K562 (cell line): ENCODE data around the gene NPPC. TPM values are rescaled to one million over a fixed set of nuclear protein-coding genes. Genes with fewer than 3 reads are reported as not detected.

Experiments
- ATAC-seq: fragments of 200-7000 bp; cut with Tn5 transposase; 3 replicates; pipeline ENCODE4 v1.9.1; 2020; ENCODE audit warnings: moderate library complexity
- BruUV-seq: library from RNA; stranded (reverse); fragments of 400-500 nt; replicated peaks from 2 replicates; lab custom pipeline; 2021; lab: Mats Ljungman, UMichigan
- CTCF ChIA-PET: fragments of 300-600 bp; formaldehyde crosslinking; extraction: SDS; loops from one replicate; lab custom pipeline; 2021; ENCODE audit warnings: low intra/inter-chr PET ratio; lab: Yijun Ruan, JAX
- POLR2A ChIA-PET: fragments of 300-600, 350-650 bp; sonication (Branson Sonifier 250); formaldehyde crosslinking; extraction: SDS; loops from one replicate; lab custom pipeline; 2021; ENCODE audit warnings: antibody characterized with exemption, inconsistent platforms; lab: Yijun Ruan, JAX
- DNase-seq, 4 experiments: peaks; one replicate each; pipeline versions ENCODE4 v3.0.0 to v3.0.0-alpha.2; 2011 to 2018; ENCODE audit warnings: low spot score in 3 of 4, mixed read lengths in 3 of 4; ENCODE audit errors: extremely low read depth in 1 of 4
- FAIRE-seq: peaks from 2 replicates; lab custom pipeline; 2011; peaks lifted over from hg19 to GRCh38; lab: Jason Lieb, UNC
- H2AFZ ChIP-seq: 2 replicates; pipeline ENCODE4 v1.6.0; 2011; ENCODE audit warnings: low read depth, low read length, control low read depth, inconsistent platforms
- H3K27ac ChIP-seq: fragments of 200-600 bp; 3 replicates; pipeline ENCODE4 v1.8.0; 2011; ENCODE audit warnings: low read depth, mild to moderate bottlenecking, control low read depth, inconsistent platforms, low read length, moderate library complexity, mixed read lengths; ENCODE audit errors: extremely low read depth
- H3K27me3 ChIP-seq, 2 experiments: fragments of 300-600 bp in 1 of 2; 2 replicates in 1 of 2; 3 replicates in 1 of 2; pipeline versions ENCODE4 v1.6.0 to v1.8.0; 2011; ENCODE audit warnings: inconsistent platforms in 2 of 2, low read length in 2 of 2, mild to moderate bottlenecking in 1 of 2, mixed read lengths in 1 of 2, moderate library complexity in 1 of 2; ENCODE audit not compliant: control insufficient read depth in 2 of 2, insufficient read depth in 2 of 2
- H3K36me3 ChIP-seq: fragments of 300-600 bp; 3 replicates; pipeline ENCODE4 v1.8.0; 2011; ENCODE audit warnings: mild to moderate bottlenecking, low read length, inconsistent platforms; ENCODE audit not compliant: control insufficient read depth, insufficient read depth
- H3K4me1 ChIP-seq, 2 experiments: fragments of 200-600 bp in 1 of 2; replicated peaks in 1 of 2; 2 replicates in 1 of 2; 3 replicates in 1 of 2; pipeline versions ENCODE4 v1.5.1 to v1.8.0; 2011; ENCODE audit warnings: inconsistent platforms in 2 of 2, low read length in 2 of 2, mild to moderate bottlenecking in 1 of 2, mixed read lengths in 1 of 2, moderate library complexity in 1 of 2; ENCODE audit not compliant: control insufficient read depth in 2 of 2, insufficient read depth in 2 of 2
- H3K4me2 ChIP-seq: 2 replicates; pipeline ENCODE4 v1.6.1; 2011; ENCODE audit warnings: low read length, control low read depth, inconsistent platforms, mixed read lengths; ENCODE audit not compliant: insufficient read depth
- H3K4me3 ChIP-seq: fragments of 200-600 bp; sonication (generic), shearing (Covaris generic); 2 replicates; pipeline ENCODE4 v1.5.1; 2016; ENCODE audit warnings: control low read depth, inconsistent platforms
- H3K79me2 ChIP-seq: fragments of 200-600 bp; 3 replicates; pipeline ENCODE4 v1.8.0; 2011; ENCODE audit warnings: low read length, inconsistent platforms; ENCODE audit not compliant: control insufficient read depth, insufficient read depth
- H3K9ac ChIP-seq, 2 experiments: 2 replicates each; pipeline versions ENCODE4 v1.6.0 to v1.6.1; 2011; ENCODE audit warnings: low read depth in 2 of 2, low read length in 2 of 2, control low read depth in 1 of 2, inconsistent platforms in 1 of 2, mild to moderate bottlenecking in 1 of 2, mixed read lengths in 1 of 2; ENCODE audit not compliant: insufficient read depth in 1 of 2
- H3K9me1 ChIP-seq: one replicate; pipeline ENCODE4 v1.6.0; 2011; ENCODE audit warnings: inconsistent platforms, mild to moderate bottlenecking, low read length, moderate library complexity; ENCODE audit not compliant: control insufficient read depth, insufficient read depth
- H3K9me3 ChIP-seq: replicated peaks from 2 replicates; pipeline ENCODE4 v1.5.1; 2011; ENCODE audit warnings: low read depth, low read length, inconsistent platforms; ENCODE audit not compliant: control insufficient read depth, insufficient read depth
- H4K20me1 ChIP-seq: replicated peaks from 2 replicates; pipeline ENCODE4 v1.6.1; 2011; ENCODE audit warnings: low read length, inconsistent platforms, mixed read lengths; ENCODE audit not compliant: control insufficient read depth, insufficient read depth
- ARID1B ChIP-seq: fragments of 450-650 bp; IDR thresholded peaks from 2 replicates; pipeline ENCODE4 v1.6.1; 2016; ENCODE audit warnings: antibody characterized with exemption, mild to moderate bottlenecking, inconsistent platforms
- ATF1 ChIP-seq, 2 experiments: fragments of 450-650 bp in 1 of 2; IDR thresholded peaks; 2 replicates each; pipeline ENCODE4 v1.6.1; 2016; ENCODE audit warnings: missing compliant biosample characterization in 1 of 2, missing genetic modification characterization in 1 of 2
- CBFA2T2 ChIP-seq: fragments of 450-650 bp; conservative IDR thresholded peaks from 2 replicates; pipeline ENCODE4 v1.6.1; 2017; ENCODE audit warnings: mild to moderate bottlenecking
- CBFA2T3 ChIP-seq: fragments of 450-650 bp; IDR thresholded peaks from 2 replicates; pipeline ENCODE4 v1.6.1; 2017
- CBFB ChIP-seq: sonication (generic); formaldehyde crosslinking; IDR thresholded peaks from 2 replicates; pipeline ENCODE4 v1.4.0; 2020; ENCODE audit warnings: mild to moderate bottlenecking, missing genetic modification reagents
- CREB1 ChIP-seq, 2 experiments: sonication (generic) in 1 of 2; formaldehyde crosslinking in 1 of 2; IDR thresholded peaks; 2 replicates each; pipeline versions ENCODE4 v1.6.1 to v1.8.0; 2012 to 2022; ENCODE audit warnings: inconsistent platforms in 1 of 2, mild to moderate bottlenecking in 1 of 2, missing genetic modification reagents in 1 of 2, moderate library complexity in 1 of 2
- CREM ChIP-seq: IDR thresholded peaks from 2 replicates; pipeline ENCODE4 v1.6.1; 2014; ENCODE audit warnings: antibody characterized with exemption, low read depth
- L3MBTL2 ChIP-seq: fragments of 450-650 bp; IDR thresholded peaks from 2 replicates; pipeline ENCODE4 v1.6.1; 2016; ENCODE audit warnings: mild to moderate bottlenecking, moderate library complexity
- NFIC ChIP-seq: fragments of 450-650 bp; IDR thresholded peaks from 2 replicates; pipeline ENCODE4 v1.6.1; 2017; ENCODE audit warnings: mild to moderate bottlenecking, inconsistent platforms
- RAD21 ChIP-seq, 2 experiments: fragments of 250-450 bp in 1 of 2; fragments of 450-650 bp in 1 of 2; sonication (Bioruptor Pico) in 1 of 2; formaldehyde crosslinking in 1 of 2; IDR thresholded peaks in 1 of 2; conservative IDR thresholded peaks in 1 of 2; 2 replicates each; pipeline versions ENCODE4 v1.4.0 to v1.8.0; 2020 to 2022; ENCODE audit warnings: mild to moderate bottlenecking in 2 of 2, moderate library complexity in 1 of 2
- RBFOX2 ChIP-seq: fragments of 200-400 bp; formaldehyde crosslinking; IDR thresholded peaks from 2 replicates; pipeline ENCODE4 v1.6.1; 2017; ENCODE audit warnings: low read depth, mild to moderate bottlenecking, low read length, moderate library complexity
- ZBTB17 ChIP-seq: fragments of 450-650 bp; formaldehyde crosslinking; IDR thresholded peaks from 2 replicates; pipeline ENCODE4 v1.4.0; 2020; ENCODE audit warnings: mild to moderate bottlenecking
- WGBS: fragments of 100-300 bp; shearing (Covaris generic); methylation state at CpG from one replicate; pipeline ENCODE4 v1.1.6; 2016; ENCODE audit warnings: low coverage, mixed read lengths; ENCODE audit not compliant: insufficient coverage; ENCODE audit errors: missing lambda C conversion rate; 5-methylcytosine and 5-hydroxymethylcytosine counted together
- in situ Hi-C: fragments of 300-500 bp; cut with MboI; formaldehyde crosslinking; loops from 4 replicates; pipeline ENCODE4 v1.15.0; 2018; ENCODE audit warnings: inconsistent platforms, mixed read lengths
- intact Hi-C: fragments of 100-400 bp; cut with micrococcal nuclease; formaldehyde crosslinking; loops from 2 replicates; pipeline ENCODE4 v1.14.2; 2022
- polyA plus RNA-seq, 8 experiments: library from polyadenylated mRNA; depleted of rRNA in 4 of 8; stranded (reverse) in 5 of 8; unstranded in 3 of 8; fragments of >200 nt; fragmentation: Nextera tagmentation in 2 of 8; fragmentation: Illumina TruSeq in 1 of 8; extraction: Ambion mirVana in 2 of 8; extraction: Trizol in 1 of 8; gene quantifications; 2 replicates each; pipeline versions ENCODE4 v1.2.1 to v1.2.3, GENCODE V29; 2011 to 2014; ENCODE audit warnings: inconsistent platforms in 1 of 8, missing spikeins in 1 of 8
- total RNA-seq, 7 experiments: library from RNA; depleted of rRNA in 6 of 7; stranded (reverse); fragments of >200 nt in 6 of 7; fragmentation: Illumina TruSeq in 2 of 7; extraction: Trizol in 2 of 7; gene quantifications; 2 replicates each; pipeline versions ENCODE4 v1.2.1 to v1.2.3, GENCODE V29; 2011 to 2021; ENCODE audit warnings: low replicate concordance in 1 of 7
- TF ChIP-seq, protein P1 (sequence below): fragments of 250-450 bp; sonication (Bioruptor Pico); IDR thresholded peaks from 2 replicates; pipeline ENCODE4 v1.8.0; 2022; ENCODE audit warnings: inconsistent platforms, mild to moderate bottlenecking, moderate library complexity, borderline replicate concordance
- TF ChIP-seq, protein P2 (sequence below): IDR thresholded peaks from 3 replicates; pipeline ENCODE4 v1.6.1; 2011; ENCODE audit warnings: borderline replicate concordance, mild to moderate bottlenecking, moderate library complexity; ENCODE audit not compliant: insufficient read length; ENCODE audit errors: extremely low read depth
- TF ChIP-seq, protein P3 (sequence below), 3 experiments: IDR thresholded peaks in 2 of 3; conservative IDR thresholded peaks in 1 of 3; 2 replicates each; pipeline ENCODE4 v1.5.1; 2011 to 2012; ENCODE audit warnings: low read length in 3 of 3, mild to moderate bottlenecking in 3 of 3, control low read depth in 2 of 3, improper control_type of control experiment in 1 of 3, inconsistent platforms in 1 of 3, low read depth in 1 of 3, mixed read lengths in 1 of 3, moderate library complexity in 1 of 3; ENCODE audit not compliant: insufficient read depth in 2 of 3

The NPPC gene
- total and polyA plus RNA-seq, 9 of the 15 experiments (the other 6 are each of a cell fraction or from before 2014, with no cell fraction given): not detected

GRCh38 chr2:231902598-231902997, 23.6 kb downstream of the NPPC start (continued):
- TF ChIP-seq ATF1 (CRISPR knock-in tag; IDR thresholded peaks at IDR 0.05) (no peak), ATF1 (tag; IDR thresholded peaks at IDR 0.05) (no peak), CBFA2T3 (no peak), CBFA2T2 (peak; percentile 51; the same call in 1 of the 2 replicates), CBFB (CRISPR knock-in tag) (no peak), RAD21 (CRISPR knock-in tag; conservative IDR thresholded peaks at IDR 0.05 in 1 of 2, IDR thresholded peaks at IDR 0.05 in 1 of 2) (no peak)
- TF ChIP-seq, protein P1, sequence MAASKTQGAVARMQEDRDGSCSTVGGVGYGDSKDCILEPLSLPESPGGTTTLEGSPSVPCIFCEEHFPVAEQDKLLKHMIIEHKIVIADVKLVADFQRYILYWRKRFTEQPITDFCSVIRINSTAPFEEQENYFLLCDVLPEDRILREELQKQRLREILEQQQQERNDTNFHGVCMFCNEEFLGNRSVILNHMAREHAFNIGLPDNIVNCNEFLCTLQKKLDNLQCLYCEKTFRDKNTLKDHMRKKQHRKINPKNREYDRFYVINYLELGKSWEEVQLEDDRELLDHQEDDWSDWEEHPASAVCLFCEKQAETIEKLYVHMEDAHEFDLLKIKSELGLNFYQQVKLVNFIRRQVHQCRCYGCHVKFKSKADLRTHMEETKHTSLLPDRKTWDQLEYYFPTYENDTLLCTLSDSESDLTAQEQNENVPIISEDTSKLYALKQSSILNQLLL (CRISPR knock-in tag): no peak

DNA sequence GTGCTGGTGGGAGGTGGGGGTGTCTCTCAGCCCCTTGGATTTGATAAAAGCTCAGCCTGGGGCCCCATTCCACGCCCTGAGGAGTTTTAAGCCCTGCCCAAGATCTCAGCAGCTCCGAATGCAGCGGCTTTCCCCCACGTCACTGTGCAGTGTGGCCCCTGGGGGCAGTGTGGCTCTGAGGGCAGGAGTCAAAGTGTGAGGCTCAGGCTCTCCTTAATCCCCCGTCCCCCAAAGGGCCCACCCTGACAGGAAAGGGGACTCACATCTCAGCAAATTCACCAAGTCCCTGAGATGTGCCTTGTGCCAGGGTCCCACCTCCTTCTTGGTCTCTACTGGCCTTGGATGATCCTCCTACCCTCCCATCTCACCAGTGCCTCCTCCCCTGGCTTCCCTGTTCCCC, 25.2 kb downstream of the NPPC start:
- Histone ChIP-seq H4K20me1 (no peaks in the 10 kb centered on the region), H3K27me3 (peaks cover 0 to 8% of the 10 kb centered on the region in 2 experiments; a peak in 2 of 5 replicates), H3K27ac (no peak overlapping the region), H3K36me3 (no peaks in the 10 kb centered on the region), H3K9ac (no peak overlapping the region), H3K79me2 (no peaks in the 10 kb centered on the region), H2AFZ (peak overlapping the region; percentile 5; the same call in 1 of the 2 replicates), H3K4me3 (no peak overlapping the region), H3K4me1 (peaks cover 2 to 14% of the 10 kb centered on the region in 2 experiments; a peak in 3 of 5 replicates), H3K4me2 (peak overlapping the region; percentile 43; the same call in 1 of the 2 replicates), H3K9me3 (no peaks in the 10 kb centered on the region), H3K9me1 (no peaks in the 10 kb centered on the region)
- ATAC-seq (peak; percentile 86), FAIRE-seq (no peak), DNase-seq (peak; percentile 26 to 35 (median 30))
- WGBS: 15% methylated on average over 4 of the region's 5 CpGs
- in situ Hi-C loops: loop anchor here (10.0 kb wide), 2 partner anchors 394 to 614 kb away; no protein-coding TSS in a partner anchor
- CTCF ChIA-PET: interaction anchor here (0.6 to 1.4 kb wide), 3 partner anchors 223 to 540 kb away, joined by 3 to 4 read pairs (median 3); no protein-coding TSS in a partner anchor
- POLR2A ChIA-PET: interaction anchor here (0.6 to 1.2 kb wide), 5 partner anchors 10 to 559 kb away, joined by 3 to 7 read pairs (median 4); no protein-coding TSS in a partner anchor
- BruUV-seq: no TSS peak
- intact Hi-C loops: loop anchor here (10.0 kb wide), 1 partner anchor 46 kb away; no protein-coding TSS in a partner anchor
- TF ChIP-seq, protein P2, sequence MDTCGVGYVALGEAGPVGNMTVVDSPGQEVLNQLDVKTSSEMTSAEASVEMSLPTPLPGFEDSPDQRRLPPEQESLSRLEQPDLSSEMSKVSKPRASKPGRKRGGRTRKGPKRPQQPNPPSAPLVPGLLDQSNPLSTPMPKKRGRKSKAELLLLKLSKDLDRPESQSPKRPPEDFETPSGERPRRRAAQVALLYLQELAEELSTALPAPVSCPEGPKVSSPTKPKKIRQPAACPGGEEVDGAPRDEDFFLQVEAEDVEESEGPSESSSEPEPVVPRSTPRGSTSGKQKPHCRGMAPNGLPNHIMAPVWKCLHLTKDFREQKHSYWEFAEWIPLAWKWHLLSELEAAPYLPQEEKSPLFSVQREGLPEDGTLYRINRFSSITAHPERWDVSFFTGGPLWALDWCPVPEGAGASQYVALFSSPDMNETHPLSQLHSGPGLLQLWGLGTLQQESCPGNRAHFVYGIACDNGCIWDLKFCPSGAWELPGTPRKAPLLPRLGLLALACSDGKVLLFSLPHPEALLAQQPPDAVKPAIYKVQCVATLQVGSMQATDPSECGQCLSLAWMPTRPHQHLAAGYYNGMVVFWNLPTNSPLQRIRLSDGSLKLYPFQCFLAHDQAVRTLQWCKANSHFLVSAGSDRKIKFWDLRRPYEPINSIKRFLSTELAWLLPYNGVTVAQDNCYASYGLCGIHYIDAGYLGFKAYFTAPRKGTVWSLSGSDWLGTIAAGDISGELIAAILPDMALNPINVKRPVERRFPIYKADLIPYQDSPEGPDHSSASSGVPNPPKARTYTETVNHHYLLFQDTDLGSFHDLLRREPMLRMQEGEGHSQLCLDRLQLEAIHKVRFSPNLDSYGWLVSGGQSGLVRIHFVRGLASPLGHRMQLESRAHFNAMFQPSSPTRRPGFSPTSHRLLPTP: no peak
- TF ChIP-seq RBFOX2 (no peak), CREM (peak; percentile 73), ZBTB17 (CRISPR knock-in tag) (no peak), NFIC (no peak), L3MBTL2 (no peak), ARID1B (no peak), CREB1 (IDR thresholded peaks at IDR 0.05) (no peak), CREB1 (CRISPR knock-in tag; IDR thresholded peaks at IDR 0.05) (peak; percentile 47; the same call in 1 of the 2 replicates)
- TF ChIP-seq, protein P3, sequence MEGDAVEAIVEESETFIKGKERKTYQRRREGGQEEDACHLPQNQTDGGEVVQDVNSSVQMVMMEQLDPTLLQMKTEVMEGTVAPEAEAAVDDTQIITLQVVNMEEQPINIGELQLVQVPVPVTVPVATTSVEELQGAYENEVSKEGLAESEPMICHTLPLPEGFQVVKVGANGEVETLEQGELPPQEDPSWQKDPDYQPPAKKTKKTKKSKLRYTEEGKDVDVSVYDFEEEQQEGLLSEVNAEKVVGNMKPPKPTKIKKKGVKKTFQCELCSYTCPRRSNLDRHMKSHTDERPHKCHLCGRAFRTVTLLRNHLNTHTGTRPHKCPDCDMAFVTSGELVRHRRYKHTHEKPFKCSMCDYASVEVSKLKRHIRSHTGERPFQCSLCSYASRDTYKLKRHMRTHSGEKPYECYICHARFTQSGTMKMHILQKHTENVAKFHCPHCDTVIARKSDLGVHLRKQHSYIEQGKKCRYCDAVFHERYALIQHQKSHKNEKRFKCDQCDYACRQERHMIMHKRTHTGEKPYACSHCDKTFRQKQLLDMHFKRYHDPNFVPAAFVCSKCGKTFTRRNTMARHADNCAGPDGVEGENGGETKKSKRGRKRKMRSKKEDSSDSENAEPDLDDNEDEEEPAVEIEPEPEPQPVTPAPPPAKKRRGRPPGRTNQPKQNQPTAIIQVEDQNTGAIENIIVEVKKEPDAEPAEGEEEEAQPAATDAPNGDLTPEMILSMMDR (IDR thresholded peaks at IDR 0.05 in 2 of 3, conservative IDR thresholded peaks at IDR 0.05 in 1 of 3; ENCODE audit: insufficient read depth in 2 of 3, low read depth in 1 of 3, low read length in 3 of 3): peak in 2 of 3 experiments; percentile 32 to 51; a peak in 4 of 6 replicates
